ENCODE results near the gene DZIP1L.

DZIP1L gene

GRCh38 chr3:138031536-138031935, 83.9 kb downstream of the DZIP1L start:
- DNase-seq: no peak

DNA sequence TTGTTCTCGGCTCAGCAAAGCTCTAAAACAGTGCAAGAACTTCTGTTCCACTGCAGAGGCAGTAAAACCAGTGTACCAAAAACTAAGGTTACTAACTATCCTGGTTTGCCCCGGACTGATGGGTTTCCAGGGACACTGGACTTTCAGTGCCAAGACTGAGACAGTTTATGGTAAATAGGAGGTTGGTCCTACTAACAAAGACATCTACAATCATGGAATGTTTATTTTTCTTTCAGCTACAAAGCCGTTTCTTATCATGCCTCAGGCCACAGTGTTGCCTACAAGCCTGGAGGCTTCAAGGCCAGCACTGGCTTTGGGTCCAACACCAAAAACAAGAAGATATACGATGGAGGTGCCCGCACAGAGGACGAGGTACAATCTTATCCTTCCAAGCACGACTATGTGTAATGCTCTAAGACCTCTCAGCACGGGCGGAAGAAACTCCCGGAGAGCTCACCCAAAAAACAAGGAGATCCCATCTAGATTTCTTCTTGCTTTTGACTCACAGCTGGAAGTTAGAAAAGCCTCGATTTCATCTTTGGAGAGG, 84.6 kb downstream of the DZIP1L start:
- no peak for DNase-seq

DNA sequence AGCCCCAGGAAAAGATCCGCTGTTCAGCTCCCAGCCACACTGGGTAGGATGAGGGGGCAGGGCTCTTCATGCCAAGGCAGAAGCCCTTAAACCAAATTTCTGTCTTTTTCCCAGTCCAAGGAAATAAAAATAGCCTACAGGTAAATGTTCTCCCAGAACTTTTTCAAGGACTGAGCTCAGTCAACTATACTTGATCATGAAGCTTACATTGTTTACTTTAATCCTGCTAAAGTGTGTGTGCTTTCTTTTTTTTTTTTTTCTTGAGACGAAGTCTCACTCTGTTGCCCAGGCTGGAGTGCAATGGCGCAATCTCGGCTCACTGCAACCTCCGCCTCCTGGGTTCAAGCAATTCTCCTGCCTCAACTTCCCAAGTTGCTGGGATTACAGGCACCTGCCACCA, 87.6 kb downstream of the DZIP1L start:
- DNase-seq: no peak

DNA sequence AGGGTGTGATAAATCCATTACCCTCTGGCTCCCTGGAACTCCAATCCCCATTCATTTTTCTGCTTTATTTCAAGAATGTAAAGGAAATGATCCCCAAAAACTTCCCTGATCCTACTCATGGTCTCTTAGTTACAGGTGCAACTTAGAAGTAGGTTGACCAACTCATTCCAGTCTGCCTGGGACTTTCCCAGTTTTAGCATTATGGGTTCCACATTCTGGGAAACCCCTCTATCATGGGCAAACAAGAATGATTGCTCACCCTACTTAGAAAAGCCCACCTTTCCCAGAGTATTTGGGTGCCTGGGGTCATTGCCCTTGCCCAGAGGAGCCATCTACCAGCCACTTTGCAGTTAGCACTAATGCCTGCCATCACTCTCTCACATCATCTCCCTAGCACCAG, 89.9 kb downstream of the DZIP1L start:
- DNase-seq: no peak

DNA sequence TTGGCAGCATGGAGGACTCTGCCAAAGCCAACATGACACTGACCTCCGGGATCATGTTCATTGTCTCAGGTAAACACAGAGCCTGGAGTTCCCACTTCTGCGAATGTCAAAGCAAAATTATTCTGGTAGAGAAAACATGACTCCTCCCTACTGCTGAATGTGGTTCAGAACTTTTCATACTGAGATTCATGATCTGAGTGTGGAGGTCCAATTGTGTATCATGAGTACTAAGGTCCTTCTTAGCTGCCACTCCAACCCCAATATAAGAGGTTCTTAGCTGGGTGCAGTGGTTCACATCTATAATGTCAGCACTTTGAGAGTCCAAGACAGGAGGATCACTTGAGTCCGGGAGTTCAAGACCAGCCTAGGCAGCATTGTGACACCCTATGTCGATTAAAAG, 91.7 kb downstream of the DZIP1L start:
- DNase-seq: no peak

- no peak for DNase-seq
Observed at GRCh38 chr3:138019281-138020069, 95.9 kb downstream of the DZIP1L start.

- DNase-seq: no peak
Observed at GRCh38 chr3:138016065-138016464, 99.3 kb downstream of the DZIP1L start.

- no peak for DNase-seq
Observed at GRCh38 chr3:138012526-138012925, 102.9 kb downstream of the DZIP1L start.

Data from T1000 (cell line).